CD4-positive, CD25-positive, alpha-beta regulatory T cell (primary cell): ENCODE data around the gene FAM114A1. TPM values are rescaled to one million over a fixed set of nuclear protein-coding genes. Genes with fewer than 3 reads are reported as not detected.

Experiments
- ATAC-seq, 2 donors: fragments of 150-1000 bp; cut with Tn5 transposase; one replicate each; pipeline ENCODE4 v1.10.0; 2021; ENCODE audit warnings: low read depth in 2 of 2, moderate number of reproducible peaks in 2 of 2, moderate library complexity in 1 of 2
- DNase-seq, 3 donors: peaks; one replicate each; pipeline versions ENCODE4 v3.0.0 to v3.0.0-alpha.2; 2012 to 2022; ENCODE audit warnings: mixed read lengths in 1 of 3
- H3K27ac ChIP-seq: one replicate; pipeline ENCODE4 v1.7.0; 2013; ENCODE audit warnings: mild to moderate bottlenecking, low read length; ENCODE audit not compliant: insufficient read depth, poor library complexity, severe bottlenecking
- H3K27me3 ChIP-seq: one replicate; pipeline ENCODE4 v1.7.0; 2013; ENCODE audit warnings: low read length; ENCODE audit not compliant: control insufficient read depth, insufficient read depth
- H3K36me3 ChIP-seq: one replicate; pipeline ENCODE4 v1.7.0; 2013; ENCODE audit warnings: mild to moderate bottlenecking, low read length, moderate library complexity; ENCODE audit not compliant: control insufficient read depth, insufficient read depth
- H3K4me1 ChIP-seq: 2 replicates; pipeline ENCODE4 v1.7.0; 2013; ENCODE audit warnings: mild to moderate bottlenecking, low read length; ENCODE audit not compliant: insufficient read depth, control insufficient read depth, poor library complexity, severe bottlenecking
- H3K4me3 ChIP-seq: one replicate; pipeline ENCODE4 v1.7.0; 2013; ENCODE audit warnings: low read depth, mild to moderate bottlenecking, low read length, moderate library complexity
- H3K9me3 ChIP-seq, 2 experiments: 1 replicate in 1 of 2; 2 replicates in 1 of 2; pipeline ENCODE4 v1.7.0; 2013; ENCODE audit warnings: low read length in 2 of 2, mild to moderate bottlenecking in 1 of 2, moderate library complexity in 1 of 2; ENCODE audit not compliant: control insufficient read depth in 2 of 2
- H3K27ac Mint-ChIP-seq, 3 donors: one replicate each; pipeline ENCODE4 v1.8.0; 2020 to 2022; ENCODE audit warnings: mild to moderate bottlenecking in 3 of 3, mixed read lengths in 3 of 3, moderate library complexity in 2 of 3
- H3K27me3 Mint-ChIP-seq: one replicate; pipeline ENCODE4 v1.8.0; 2022; ENCODE audit warnings: mild to moderate bottlenecking, mixed read lengths
- H3K36me3 Mint-ChIP-seq: one replicate; pipeline ENCODE4 v1.8.0; 2020; ENCODE audit warnings: mixed read lengths
- H3K4me1 Mint-ChIP-seq, 4 donors: one replicate each; pipeline ENCODE4 v1.8.0; 2020 to 2022; ENCODE audit warnings: mixed read lengths in 4 of 4, mild to moderate bottlenecking in 1 of 4
- H3K4me3 Mint-ChIP-seq, 4 donors: one replicate each; pipeline ENCODE4 v1.8.0; 2020 to 2022; ENCODE audit warnings: mild to moderate bottlenecking in 4 of 4, mixed read lengths in 4 of 4, moderate library complexity in 3 of 4
- H3K9me3 Mint-ChIP-seq, 7 donors: one replicate each; pipeline ENCODE4 v1.8.0; 2020 to 2022; ENCODE audit warnings: mixed read lengths in 7 of 7, mild to moderate bottlenecking in 3 of 7, moderate library complexity in 2 of 7
- polyA plus RNA-seq, 4 donors: library from polyadenylated mRNA; unstranded; fragments of 300-500 nt; fragmentation: Illumina TruSeq; gene quantifications; one replicate each; pipeline ENCODE4 v1.2.3, GENCODE V29; 2021
- total RNA-seq: library from RNA; stranded (reverse); gene quantifications from one replicate; pipeline ENCODE4 v1.2.3, GENCODE V29; 2022

FAM114A1 gene
- total and polyA plus RNA-seq, 5 donors from 2014 or later = not detected

- ATAC-seq = no peak
- Histone ChIP-seq H3K9me3 (no peaks in the 10 kb centered on the region), H3K4me1 (peaks cover 29% of the 10 kb centered on the region), H3K27ac (no peak overlapping the region), H3K4me3 (no peak overlapping the region), H3K36me3 (no peaks in the 10 kb centered on the region), H3K27me3 (no peaks in the 10 kb centered on the region)
- peaks cover 13 to 37% (median 19%) of the 10 kb centered on the region in 4 donors for H3K4me1 Mint-ChIP-seq
- no peak overlapping the region for H3K27ac Mint-ChIP-seq
- DNase-seq = no peak
- H3K27me3 Mint-ChIP-seq = peaks cover 16% of the 10 kb centered on the region
- peaks cover 5% of the 10 kb centered on the region for H3K36me3 Mint-ChIP-seq
- H3K4me3 Mint-ChIP-seq = no peak overlapping the region
- no peaks in the 10 kb centered on the region for H3K9me3 Mint-ChIP-seq
Observed at GRCh38 chr4:38859501-38859900, 8.1 kb upstream of the FAM114A1 start.

- no peak overlapping the region for H3K27ac ChIP-seq
- H3K9me3 Mint-ChIP-seq = no peaks in the 10 kb centered on the region
- H3K4me1 Mint-ChIP-seq = peaks cover 11 to 39% (median 17%) of the 10 kb centered on the region in 4 donors
- no peak overlapping the region for H3K4me3 ChIP-seq
- H3K27me3 ChIP-seq = peaks cover 5% of the 10 kb centered on the region
- H3K9me3 ChIP-seq = no peaks in the 10 kb centered on the region
- no peak overlapping the region for H3K4me3 Mint-ChIP-seq
- peaks cover 16% of the 10 kb centered on the region for H3K27me3 Mint-ChIP-seq
- peak overlapping the region in 2 of 3 donors; percentile 37 to 50 for H3K27ac Mint-ChIP-seq
- peak; percentile 31 to 84 (median 51) for DNase-seq
- no peaks in the 10 kb centered on the region for H3K36me3 ChIP-seq
- H3K36me3 Mint-ChIP-seq = peaks cover 5% of the 10 kb centered on the region
- peaks cover 23% of the 10 kb centered on the region for H3K4me1 ChIP-seq
- ATAC-seq = peak in 1 of 2 donors; percentile 20
Observed at GRCh38 chr4:38860788-38861424, 6.7 kb upstream of the FAM114A1 start.

GRCh38 chr4:38861791-38862190 lies 5.8 kb upstream of the FAM114A1 start:
- Mint-ChIP-seq H3K9me3 (no peaks in the 10 kb centered on the region), H3K27ac (peak overlapping the region in 1 of 3 donors; percentile 77)

GRCh38 chr4:38865445-38865844 lies 2.2 kb upstream of the FAM114A1 start:
- peak overlapping the region in 1 of 4 donors; percentile 29 for H3K4me3 Mint-ChIP-seq
- peaks cover 3% of the 10 kb centered on the region for H3K4me1 ChIP-seq
- peaks cover 31% of the 10 kb centered on the region for H3K27me3 Mint-ChIP-seq
- ATAC-seq (no peak), DNase-seq (peak in 1 of 3 donors; percentile 67)
- no peak overlapping the region for H3K27ac Mint-ChIP-seq
- no peak overlapping the region for H3K4me3 ChIP-seq
- no peak overlapping the region for H3K27ac ChIP-seq
- H3K9me3 Mint-ChIP-seq = no peaks in the 10 kb centered on the region
- peaks cover 3 to 28% (median 7%) of the 10 kb centered on the region in 4 donors for H3K4me1 Mint-ChIP-seq
- H3K27me3 ChIP-seq = peaks cover 18% of the 10 kb centered on the region
- H3K36me3 ChIP-seq = no peaks in the 10 kb centered on the region
- H3K36me3 Mint-ChIP-seq = peaks cover 5% of the 10 kb centered on the region
- H3K9me3 ChIP-seq = no peaks in the 10 kb centered on the region

More at GRCh38 chr4:38861791-38862190, 5.8 kb upstream of the FAM114A1 start:
- H3K36me3 Mint-ChIP-seq = peaks cover 5% of the 10 kb centered on the region
- no peaks in the 10 kb centered on the region for H3K36me3 ChIP-seq
- peaks cover 5% of the 10 kb centered on the region for H3K27me3 ChIP-seq
- H3K4me3 ChIP-seq = no peak overlapping the region
- DNase-seq = no peak
- ATAC-seq = no peak
- no peak overlapping the region for H3K4me3 Mint-ChIP-seq
- no peak overlapping the region for H3K27ac ChIP-seq
- peaks cover 3 to 31% (median 14%) of the 10 kb centered on the region in 4 donors for H3K4me1 Mint-ChIP-seq
- H3K9me3 ChIP-seq = no peaks in the 10 kb centered on the region
- peaks cover 14% of the 10 kb centered on the region for H3K4me1 ChIP-seq
- peaks cover 18% of the 10 kb centered on the region for H3K27me3 Mint-ChIP-seq

- ATAC-seq (no peak), DNase-seq (no peak)
- Histone ChIP-seq H3K9me3 (no peaks in the 10 kb centered on the region), H3K27me3 (peaks cover 18% of the 10 kb centered on the region), H3K4me3 (no peak overlapping the region), H3K36me3 (no peaks in the 10 kb centered on the region), H3K27ac (no peak overlapping the region), H3K4me1 (peaks cover 3% of the 10 kb centered on the region)
- Mint-ChIP-seq H3K27ac (no peak overlapping the region), H3K27me3 (peaks cover 24% of the 10 kb centered on the region), H3K4me3 (peak overlapping the region in 3 of 4 donors; percentile 7 to 63 (median 58)), H3K36me3 (peaks cover 5% of the 10 kb centered on the region), H3K9me3 (no peaks in the 10 kb centered on the region), H3K4me1 (peaks cover 3 to 18% (median 5%) of the 10 kb centered on the region in 4 donors)
Observed at GRCh38 chr4:38866973-38867477, 581 bp upstream of the FAM114A1 start.

- no peak overlapping the region for H3K4me3 ChIP-seq
- no peaks in the 10 kb centered on the region for H3K9me3 Mint-ChIP-seq
- DNase-seq (no peak), ATAC-seq (no peak)
- no peak overlapping the region for H3K27ac ChIP-seq
- H3K27ac Mint-ChIP-seq = no peak overlapping the region
- H3K36me3 ChIP-seq = no peaks in the 10 kb centered on the region
- H3K27me3 ChIP-seq = peaks cover 18% of the 10 kb centered on the region
- no peaks in the 10 kb centered on the region for H3K9me3 ChIP-seq
- peaks cover 3 to 18% (median 5%) of the 10 kb centered on the region in 4 donors for H3K4me1 Mint-ChIP-seq
- H3K4me3 Mint-ChIP-seq = peak overlapping the region in 3 of 4 donors; percentile 17 to 78 (median 65)
- peaks cover 3% of the 10 kb centered on the region for H3K4me1 ChIP-seq
- peaks cover 30% of the 10 kb centered on the region for H3K27me3 Mint-ChIP-seq
- peaks cover 5% of the 10 kb centered on the region for H3K36me3 Mint-ChIP-seq
Observed at GRCh38 chr4:38868059-38868960, 704 bp downstream of the FAM114A1 start.

GRCh38 chr4:38869511-38869910 lies 1.9 kb downstream of the FAM114A1 start:
- H3K4me1 ChIP-seq = peaks cover 3% of the 10 kb centered on the region
- H3K4me3 Mint-ChIP-seq = no peak overlapping the region
- DNase-seq (peak in 1 of 3 donors; percentile 23), ATAC-seq (no peak)
- H3K27me3 ChIP-seq = peaks cover 22% of the 10 kb centered on the region
- no peak overlapping the region for H3K27ac Mint-ChIP-seq
- no peaks in the 10 kb centered on the region for H3K9me3 Mint-ChIP-seq
- H3K27me3 Mint-ChIP-seq = peaks cover 33% of the 10 kb centered on the region
- H3K4me1 Mint-ChIP-seq = peaks cover 3 to 18% (median 5%) of the 10 kb centered on the region in 4 donors
- H3K4me3 ChIP-seq = no peak overlapping the region
- H3K27ac ChIP-seq = no peak overlapping the region
- no peaks in the 10 kb centered on the region for H3K36me3 ChIP-seq
- no peaks in the 10 kb centered on the region for H3K9me3 ChIP-seq
- H3K36me3 Mint-ChIP-seq = no peaks in the 10 kb centered on the region
